Occipital lobe (tissue), 2 donors: ENCODE data around the gene SIK2. TPM values are rescaled to one million over a fixed set of nuclear protein-coding genes. Genes with fewer than 3 reads are reported as not detected.
A peak's percentile ranks its signal among the peaks of the same experiment; 100 is the strongest.
"Not testable (repeated sequence)": the region's sequence is repeated elsewhere in the genome, so short reads cannot be mapped to it uniquely, and the experiment has no call there.

Experiments
- DNase-seq: peaks from one replicate; lab custom pipeline; 2025; lab: John Stamatoyannopoulos, UW
- total RNA-seq: library from RNA; depleted of rRNA; stranded (reverse); fragments of >200 nt; gene quantifications from one replicate; pipeline ENCODE4 v1.2.3, GENCODE V29; 2014

The SIK2 gene
- total RNA-seq, 1 donor from 2014 or later = 12.6 TPM

DNA sequence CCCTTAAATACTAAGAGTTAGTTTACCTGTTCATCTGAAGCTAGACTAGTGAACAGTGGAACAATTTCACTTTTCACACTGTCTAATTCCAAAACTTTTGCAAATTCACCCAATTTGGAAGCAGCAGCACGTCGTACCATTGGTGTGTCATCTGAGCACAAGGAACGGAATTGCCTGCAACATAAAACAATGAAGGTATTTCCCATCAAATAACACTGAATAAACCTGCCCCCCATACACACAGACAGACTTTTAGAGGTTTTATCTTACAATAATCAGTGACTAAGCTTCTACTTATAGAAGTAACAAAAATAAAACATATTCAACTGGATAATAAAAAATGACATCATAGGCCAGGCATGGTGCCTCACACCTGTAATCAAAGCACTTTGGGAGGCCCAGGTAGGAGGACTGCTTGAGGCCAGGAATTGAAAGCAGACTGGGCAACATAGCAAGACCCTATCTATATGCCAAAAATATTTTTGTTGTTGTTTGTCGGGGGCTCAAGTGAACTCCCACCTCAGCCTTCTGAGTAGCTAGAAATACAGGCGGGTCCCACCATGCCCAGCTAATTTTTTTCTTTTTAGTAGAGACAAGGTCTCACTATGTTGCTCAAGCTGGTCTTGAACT is 157.6 kb downstream of the SIK2 start:
- DNase-seq = no peak

DNA sequence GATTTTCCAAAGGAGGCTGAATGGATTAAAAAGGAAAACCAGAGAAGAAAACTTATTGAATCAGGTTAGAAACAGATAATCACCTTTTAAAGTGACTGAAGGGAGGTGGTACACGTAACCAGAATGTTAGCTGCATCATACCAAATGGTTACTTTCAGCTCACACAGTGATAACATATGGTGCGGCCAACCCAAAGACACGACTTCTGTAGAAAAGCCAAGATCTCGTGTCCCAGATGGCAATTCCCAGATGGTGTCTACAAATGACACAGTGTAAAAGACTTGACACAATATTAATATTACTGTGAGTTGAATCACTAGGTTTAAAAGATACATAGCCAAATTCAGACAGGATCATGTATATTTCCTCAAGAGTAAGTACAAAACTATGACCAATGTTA is 158.8 kb downstream of the SIK2 start:
- DNase-seq = no peak

DNA sequence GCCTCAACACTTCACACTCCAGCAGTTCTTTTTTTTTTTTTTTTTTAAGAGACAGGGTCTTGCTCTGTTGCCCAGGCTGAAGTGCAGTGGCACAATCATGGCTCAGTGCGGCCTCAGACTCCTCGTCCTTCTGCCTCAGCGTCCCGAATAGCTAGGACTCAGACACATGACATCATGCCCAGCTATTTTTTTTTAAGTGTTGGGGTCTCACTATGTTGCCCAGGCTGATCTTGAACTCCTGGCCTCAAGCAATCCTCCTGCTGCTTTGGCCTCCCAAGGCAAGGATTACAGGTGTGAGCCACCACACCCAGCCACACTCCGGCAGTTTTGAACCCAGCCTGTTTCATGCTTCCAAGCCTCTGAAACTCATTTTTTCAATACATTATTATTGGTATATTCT is 160.3 kb downstream of the SIK2 start:
- DNase-seq = no peak

DNA sequence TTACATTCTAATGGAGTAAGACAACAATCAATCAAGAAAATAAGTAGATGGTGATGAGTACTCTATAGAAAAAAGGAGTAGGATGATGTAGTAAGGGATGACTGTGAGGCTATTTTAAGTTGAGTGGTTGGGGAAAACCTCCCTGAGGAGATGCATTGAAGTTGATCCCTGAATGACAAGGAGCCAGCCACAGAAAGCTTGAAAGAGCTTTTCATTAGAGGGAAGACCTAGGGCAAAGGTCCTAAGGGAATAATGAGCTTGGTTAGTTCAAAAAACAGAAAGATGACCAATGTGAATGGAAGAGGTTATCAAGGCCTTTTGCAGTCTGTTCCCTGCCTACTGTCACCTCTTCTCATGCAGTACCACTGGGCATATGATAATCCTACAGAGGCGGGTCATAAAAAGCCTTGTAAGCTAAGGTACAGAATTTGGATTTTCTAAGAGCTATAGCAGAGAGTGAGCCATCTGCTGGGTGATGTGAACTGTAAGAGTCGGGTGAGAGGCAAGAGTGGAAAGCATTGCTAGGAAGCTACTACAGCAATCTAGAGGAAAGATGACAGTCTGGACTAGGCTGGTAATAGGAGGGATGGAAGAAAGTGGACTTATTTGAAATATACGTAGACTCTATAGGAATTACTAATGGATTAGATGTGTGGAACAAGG is 160.9 kb downstream of the SIK2 start:
- DNase-seq = no peak

DNA sequence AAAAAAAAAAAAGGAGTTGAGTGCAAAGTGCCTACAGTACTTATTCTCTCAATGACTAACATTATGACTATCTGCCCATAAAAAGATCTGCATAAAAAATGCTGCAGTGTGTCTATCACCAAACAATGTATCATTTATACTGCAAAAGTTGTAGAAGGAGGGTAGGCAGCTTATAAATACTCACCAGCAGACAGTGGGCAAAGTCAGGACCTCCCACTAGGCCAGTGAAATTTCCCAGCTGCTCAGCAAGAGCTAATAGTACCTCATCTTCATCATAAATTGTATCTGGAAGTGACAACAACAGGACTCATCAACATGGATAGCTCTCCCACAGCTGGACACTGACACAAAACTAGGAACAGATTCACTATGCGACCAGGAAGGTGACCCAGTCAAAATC is 162.4 kb downstream of the SIK2 start:
- DNase-seq = no peak

DNA sequence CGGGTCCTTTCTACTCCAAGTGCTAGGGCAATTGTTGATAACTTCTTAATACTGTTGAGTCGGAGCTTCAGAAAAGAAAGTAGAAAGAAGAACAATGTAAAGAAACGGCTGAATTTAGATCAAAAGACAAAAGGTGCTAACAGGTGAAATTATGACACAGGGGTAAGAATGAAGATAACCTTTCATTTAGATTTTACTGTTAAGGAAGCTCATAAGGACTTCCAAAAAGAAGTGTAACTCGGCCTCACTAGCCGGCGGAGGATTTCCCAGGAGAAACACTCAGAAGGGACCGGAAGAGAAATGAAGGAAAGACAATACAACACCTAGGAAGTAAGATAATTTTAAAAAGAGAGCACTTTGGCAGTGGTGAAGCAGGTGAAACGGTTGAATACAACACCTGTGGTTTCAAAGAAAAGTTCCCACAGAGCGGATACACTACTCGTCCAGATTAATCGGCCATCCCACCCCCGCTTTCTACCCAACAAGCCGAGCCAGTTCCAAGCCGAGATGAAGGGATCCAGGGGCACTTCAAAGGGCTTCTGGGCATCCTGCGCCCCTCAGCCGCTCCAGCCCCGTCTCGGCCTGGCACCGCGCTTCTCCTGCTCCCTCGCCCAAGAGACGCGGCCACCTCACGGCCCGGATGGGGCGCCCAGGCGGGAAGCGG is 163.2 kb downstream of the SIK2 start:
- no peak for DNase-seq

DNA sequence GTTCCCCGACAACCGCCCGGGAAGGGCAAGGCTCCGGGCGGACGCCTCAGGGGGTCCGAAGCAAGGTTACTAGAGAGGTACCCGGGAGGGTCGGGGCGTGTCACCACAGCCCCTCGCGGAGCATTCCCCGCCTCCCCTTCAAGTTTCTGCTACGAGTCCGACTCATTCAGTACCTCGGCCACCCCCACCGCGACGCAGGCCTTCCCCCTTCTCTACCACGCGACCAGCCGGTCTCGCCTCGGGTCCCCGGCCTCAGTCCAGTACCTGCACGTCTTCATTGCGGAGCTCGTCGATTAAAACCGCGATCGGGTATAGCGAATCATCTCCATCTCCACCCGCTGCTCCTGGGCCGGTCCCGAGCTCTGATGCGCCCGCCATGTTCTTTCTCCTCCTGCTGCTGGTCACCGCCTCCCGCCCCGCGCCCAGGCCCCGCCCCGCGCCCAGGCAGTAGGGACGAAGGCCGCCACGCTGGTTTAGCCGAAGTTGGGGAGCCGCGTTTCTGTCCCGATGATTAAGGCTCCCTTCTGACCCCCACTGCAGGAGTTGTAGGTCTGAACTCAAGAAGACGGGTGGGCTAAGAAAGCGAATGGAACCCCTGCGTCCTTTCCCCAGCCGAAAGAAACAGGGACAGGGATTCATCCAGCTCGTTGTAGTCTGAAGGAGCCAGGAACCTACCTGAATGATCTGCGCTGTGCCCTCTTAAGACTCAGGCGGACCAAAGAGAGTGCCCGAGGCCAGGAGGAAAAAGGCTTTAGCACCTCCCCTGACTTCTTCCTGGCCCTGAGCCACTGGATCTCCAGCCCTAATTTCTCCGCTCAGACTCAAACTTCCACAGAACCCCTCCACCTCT is 164.0 kb downstream of the SIK2 start, which contains the start of gene PPP2R1B:
PPP2R1B (minus strand) TSS at position 406 of the 850 bp plus-strand sequence; CDS start at position 378, 28 bp downstream.
- DNase-seq = peak; percentile 85

DNA sequence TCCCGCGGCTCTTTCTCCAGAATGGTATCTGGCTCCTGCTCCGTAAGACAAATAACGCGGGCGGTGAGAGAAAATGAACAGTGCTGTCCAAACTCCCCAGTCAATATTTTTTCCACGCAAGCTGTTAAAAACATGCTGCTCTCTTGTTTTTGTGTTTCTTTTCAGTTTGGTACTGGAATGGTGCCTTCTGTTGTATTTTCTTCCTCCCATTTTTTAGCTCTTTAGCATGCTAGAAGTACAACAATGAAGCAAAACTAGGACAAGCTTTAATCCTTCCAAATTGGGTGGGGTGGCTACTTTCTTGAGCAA is 164.5 kb downstream of the SIK2 start:
- no peak for DNase-seq

DNA sequence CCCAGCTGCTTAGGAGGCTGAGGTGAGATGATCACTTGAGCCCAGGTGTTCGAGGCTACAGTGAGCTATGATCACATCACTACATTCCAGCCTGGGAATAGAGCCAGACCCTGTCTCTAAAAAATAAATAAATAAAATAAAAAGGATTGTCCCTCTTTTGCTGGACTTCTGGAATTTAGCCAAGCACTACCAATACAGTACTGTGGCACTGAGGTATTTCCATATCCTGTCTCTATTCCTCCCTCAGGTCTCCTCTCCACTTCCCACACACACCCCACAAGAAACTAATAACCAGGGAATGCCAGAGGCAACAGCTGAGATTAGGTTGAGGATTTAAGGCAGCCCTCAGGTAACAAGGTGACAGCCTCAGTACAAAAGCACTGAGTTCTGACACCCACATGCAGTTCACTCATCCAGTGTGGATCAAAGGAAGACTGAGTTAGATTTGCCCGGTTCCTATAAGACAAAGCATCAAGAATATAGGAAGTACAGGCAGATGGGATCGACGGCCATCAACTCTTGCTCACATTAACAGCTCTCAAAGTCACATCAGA is 168.4 kb downstream of the SIK2 start:
- DNase-seq = no peak

DNA sequence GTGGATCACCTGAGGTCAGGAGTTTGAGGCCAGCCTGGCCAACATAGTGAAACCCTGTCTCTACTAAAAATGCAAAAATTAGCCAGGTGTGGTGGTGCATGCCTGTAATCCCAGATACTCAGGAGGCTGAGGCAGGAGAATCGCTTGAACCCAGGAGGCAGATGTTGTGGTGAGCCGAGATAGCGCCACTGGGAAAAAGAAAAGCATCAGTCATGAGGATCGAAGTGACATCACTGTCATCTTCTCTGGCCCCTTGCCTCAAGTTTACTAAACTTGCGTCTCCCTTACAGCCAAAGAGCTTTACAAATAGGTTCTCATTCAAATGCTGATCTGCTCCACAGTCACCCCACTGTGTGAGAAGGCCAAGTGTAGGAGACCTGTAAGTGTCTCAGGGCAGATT is 169.0 kb downstream of the SIK2 start:
- DNase-seq = not testable (repeated sequence)

DNA sequence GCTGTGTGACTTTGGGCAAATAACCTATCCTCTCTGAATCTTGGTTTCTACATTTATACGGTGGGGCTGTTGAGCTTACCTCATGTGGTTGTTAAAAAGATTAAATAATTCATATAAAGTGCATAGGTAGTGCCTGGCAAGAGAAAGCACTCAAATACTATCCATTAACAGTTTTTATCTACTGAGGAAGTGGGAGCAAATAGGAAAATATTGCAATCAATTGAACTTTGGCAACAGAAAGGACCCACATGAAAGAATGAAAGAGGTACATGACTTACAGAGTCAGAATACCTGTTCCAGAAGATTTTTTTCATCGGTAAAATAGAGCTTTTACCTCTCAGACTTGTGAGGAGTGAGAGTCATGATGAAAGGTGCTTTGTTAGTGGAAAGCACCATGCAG is 170.3 kb downstream of the SIK2 start:
- DNase-seq = no peak

DNA sequence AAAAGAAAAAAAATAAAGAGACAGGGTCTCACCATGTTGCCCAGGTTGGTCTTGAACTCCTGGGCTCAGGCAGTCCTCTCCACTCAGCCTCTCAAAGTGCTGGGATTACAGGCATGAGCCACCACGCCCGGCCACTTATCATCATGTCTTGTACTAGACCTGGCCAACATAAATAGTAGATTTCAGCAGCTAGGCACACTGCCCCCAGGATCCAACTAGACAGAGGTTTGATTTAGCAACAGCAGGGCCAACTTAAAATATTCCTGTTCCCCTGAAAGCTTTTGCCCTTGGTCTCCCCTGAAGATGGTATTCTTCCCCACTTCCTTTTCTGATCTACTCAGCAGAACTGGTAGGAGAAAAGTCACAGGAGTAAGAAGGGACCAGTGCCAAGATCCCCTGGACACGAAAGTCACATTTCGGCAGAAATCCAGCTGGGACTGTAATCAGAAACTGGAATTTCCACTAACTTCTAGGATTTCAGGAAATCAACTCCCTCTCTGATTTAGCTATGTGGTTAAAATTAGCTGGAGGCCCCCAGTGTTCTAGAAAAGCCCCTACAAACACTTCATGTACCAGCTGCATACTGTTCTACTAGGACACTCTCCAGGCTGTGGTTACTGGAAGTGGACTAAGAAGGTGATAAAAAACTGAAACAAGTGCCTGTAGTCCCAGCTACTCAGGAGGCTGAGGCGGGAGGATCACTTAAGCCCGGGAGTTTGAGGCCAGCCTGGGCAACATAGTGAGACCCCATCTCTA is 172.9 kb downstream of the SIK2 start:
- no peak for DNase-seq

DNA sequence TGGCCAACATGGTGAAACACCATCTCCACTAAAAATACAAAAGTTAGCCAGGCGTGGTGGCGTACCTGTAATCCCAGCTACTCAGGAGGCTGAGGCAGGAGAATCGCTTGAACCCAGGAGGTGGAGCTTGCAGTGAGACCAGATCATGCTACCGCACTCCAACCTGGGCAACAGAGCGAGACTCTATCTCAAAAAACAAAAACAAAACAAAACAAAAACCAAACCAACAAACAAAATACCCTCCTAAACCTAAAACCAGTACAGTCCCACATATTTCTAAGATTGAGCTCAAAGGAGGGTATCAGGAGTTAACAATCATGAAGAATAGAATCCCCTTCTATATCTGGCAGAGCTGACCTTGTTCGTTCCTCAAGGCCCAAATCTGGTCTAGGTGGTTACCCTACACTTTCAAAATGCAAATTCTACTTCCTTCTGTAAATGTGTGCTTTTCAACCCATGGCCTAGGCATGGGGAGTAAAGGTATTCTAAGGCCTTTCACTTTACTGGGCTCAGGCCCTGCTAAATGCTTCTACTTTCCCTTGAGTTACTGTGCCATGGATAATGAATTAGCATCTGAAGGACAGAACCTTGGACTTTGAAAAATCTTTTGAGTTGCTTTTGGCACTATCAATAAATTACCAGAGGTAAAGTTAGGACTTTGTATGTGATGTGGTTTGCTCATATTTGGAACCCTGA is 174.3 kb downstream of the SIK2 start:
- no peak for DNase-seq

DNA sequence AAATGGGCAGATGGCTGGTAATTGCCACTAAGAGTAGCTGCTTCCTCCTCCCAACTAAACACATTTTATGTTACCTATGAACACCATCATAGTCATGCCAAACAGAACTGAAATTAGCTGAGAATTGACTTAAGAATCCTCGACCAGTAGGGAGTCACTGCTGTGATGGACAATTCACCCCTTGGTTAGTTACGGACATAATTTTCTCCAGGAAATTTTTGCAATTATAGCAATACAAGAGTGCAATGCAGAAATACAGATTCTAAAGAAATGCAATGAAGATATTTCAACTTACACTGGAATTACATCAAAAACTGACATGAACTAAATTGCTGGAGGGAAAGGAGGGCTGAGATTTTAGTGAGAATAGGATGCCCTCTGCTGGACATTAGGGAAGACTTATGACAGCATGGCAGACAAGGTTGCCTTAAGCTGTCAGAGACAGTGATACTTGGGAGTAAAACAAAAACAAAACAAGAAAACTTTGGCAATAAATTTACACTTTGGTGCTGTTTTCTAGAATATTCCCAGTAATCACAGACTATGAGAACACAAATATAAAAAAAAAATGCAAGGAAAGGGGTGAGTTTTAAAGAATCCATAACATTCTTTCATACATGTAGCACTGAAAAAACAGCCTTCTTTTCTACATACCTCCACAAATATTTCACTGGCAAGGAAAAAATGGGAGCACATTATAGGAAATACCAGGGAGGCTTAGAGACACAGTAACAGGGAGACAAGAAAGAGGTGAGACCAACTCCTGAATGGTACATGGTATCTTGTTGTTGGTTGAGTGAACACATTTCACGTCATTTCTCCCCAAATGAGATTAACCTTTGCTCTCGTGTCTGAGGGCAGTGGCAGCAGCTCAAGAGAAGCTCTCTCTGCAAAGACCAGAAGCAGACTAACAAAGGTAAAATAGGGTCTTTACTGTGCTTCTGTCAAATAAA is 175.1 kb downstream of the SIK2 start:
- no peak for DNase-seq

DNA sequence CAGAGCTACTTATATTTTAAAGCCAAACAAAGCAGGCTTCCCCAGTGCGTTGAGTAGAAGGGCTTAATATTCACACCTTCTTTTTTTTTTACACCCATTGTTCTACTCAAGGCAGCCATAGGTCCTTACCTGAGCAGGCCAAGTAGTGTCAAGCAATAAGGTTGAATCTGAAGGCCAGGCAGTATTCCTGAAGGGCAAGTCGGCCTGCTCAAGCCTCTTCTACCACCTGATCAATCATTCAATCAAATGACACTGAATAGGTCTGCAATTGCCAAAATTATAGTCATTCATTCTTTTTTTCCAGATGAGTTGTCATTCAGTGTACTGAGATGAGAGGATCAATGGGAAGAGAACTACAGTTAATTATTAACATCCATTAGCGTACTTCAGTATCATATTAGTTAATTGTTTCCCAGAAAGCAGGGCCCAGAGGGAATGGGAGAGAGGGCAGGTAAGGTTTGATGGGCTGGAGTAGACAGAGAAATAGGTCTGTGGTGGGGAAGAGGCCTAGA is 175.9 kb downstream of the SIK2 start:
- no peak for DNase-seq

DNA sequence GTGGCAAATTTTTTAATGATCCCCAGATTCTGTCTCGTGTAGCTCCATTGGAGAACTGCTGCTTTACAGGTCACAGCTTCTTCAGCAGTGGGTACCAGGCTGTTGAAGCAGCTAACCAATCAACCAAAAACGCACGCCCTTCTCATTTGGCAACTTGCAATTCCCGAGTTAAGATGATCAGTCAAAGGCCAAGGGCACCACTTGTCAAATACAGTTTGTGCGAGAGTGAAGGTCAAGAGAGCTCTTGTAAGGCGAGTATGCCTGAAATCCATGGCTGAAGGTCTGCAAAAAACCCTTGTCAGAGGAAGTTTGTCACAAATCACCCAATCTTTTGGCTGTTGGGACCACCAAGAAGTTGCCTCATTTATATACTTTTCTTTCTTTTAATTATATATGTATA is 176.9 kb downstream of the SIK2 start:
- DNase-seq = no peak
